Measurements from ENCODE around the gene HDAC5.
"Not testable (repeated sequence)": the region's sequence is repeated elsewhere in the genome, so short reads cannot be mapped to it uniquely, and the experiment has no call there.

Gene HDAC5

GRCh38 chr17:44134752-44135568 lies 11.5 kb upstream of the HDAC5 start:
- Histone ChIP-seq H3K4me3 (ENCODE audit: low read depth in 1 of 2, low read length in 1 of 2) (no peak overlapping the region), H3K27me3 (peaks cover 19% of the 10 kb centered on the region), H3K4me1 (ENCODE audit: control insufficient read depth in 1 of 2, insufficient read depth in 1 of 2, low read depth in 1 of 2, low read length in 1 of 2) (peaks cover 12 to 21% of the 10 kb centered on the region in 2 experiments), H3K27ac (no peak overlapping the region), H3K36me3 (no peaks in the 10 kb centered on the region), H3K9me3 (no peaks in the 10 kb centered on the region)
- TF ChIP-seq CTCF (IDR thresholded peaks at IDR 0.05) = no peak

- no peak for TF ChIP-seq CTCF (IDR thresholded peaks at IDR 0.05)
- Histone ChIP-seq H3K9me3 (no peaks in the 10 kb centered on the region), H3K27ac (peak overlapping the region; percentile 40)
These were observed 10.6 kb upstream of the HDAC5 start for GRCh38 chr17:44133918-44134476.

GRCh38 chr17:44132275-44132821 lies 8.9 kb upstream of the HDAC5 start:
- Histone ChIP-seq H3K36me3 (no peaks in the 10 kb centered on the region), H3K9me3 (no peaks in the 10 kb centered on the region), H3K4me1 (ENCODE audit: control insufficient read depth in 1 of 2, insufficient read depth in 1 of 2, low read depth in 1 of 2, low read length in 1 of 2) (peaks cover 12 to 21% of the 10 kb centered on the region in 2 experiments), H3K27ac (no peak overlapping the region), H3K4me3 (ENCODE audit: low read depth in 1 of 2, low read length in 1 of 2) (no peak overlapping the region), H3K27me3 (no peaks in the 10 kb centered on the region)
- TF ChIP-seq CTCF (IDR thresholded peaks at IDR 0.05) = no peak

More at GRCh38 chr17:44133918-44134476, 10.6 kb upstream of the HDAC5 start:
- Histone ChIP-seq H3K36me3 (no peaks in the 10 kb centered on the region), H3K4me1 (ENCODE audit: control insufficient read depth in 1 of 2, insufficient read depth in 1 of 2, low read depth in 1 of 2, low read length in 1 of 2) (peaks cover 12 to 21% of the 10 kb centered on the region in 2 experiments), H3K4me3 (ENCODE audit: low read depth in 1 of 2, low read length in 1 of 2) (no peak overlapping the region), H3K27me3 (peaks cover 16% of the 10 kb centered on the region)

- H3K36me3 ChIP-seq; H3K4me3 ChIP-seq (ENCODE audit: low read depth in 1 of 2, low read length in 1 of 2); H3K27me3 ChIP-seq; H3K9me3 ChIP-seq; H3K27ac ChIP-seq: not testable (repeated sequence)
- H3K4me1 ChIP-seq (ENCODE audit: control insufficient read depth in 1 of 2, insufficient read depth in 1 of 2, low read depth in 1 of 2, low read length in 1 of 2) = peaks cover 12 to 21% of the 10 kb centered on the region in 2 experiments
These were observed 7.9 kb upstream of the HDAC5 start for GRCh38 chr17:44131372-44131771.

- Histone ChIP-seq H3K27me3 (no peaks in the 10 kb centered on the region), H3K4me3 (ENCODE audit: low read depth in 1 of 2, low read length in 1 of 2) (no peak overlapping the region), H3K36me3 (no peaks in the 10 kb centered on the region), H3K9me3 (no peaks in the 10 kb centered on the region), H3K4me1 (ENCODE audit: control insufficient read depth in 1 of 2, insufficient read depth in 1 of 2, low read depth in 1 of 2, low read length in 1 of 2) (peaks cover 12 to 21% of the 10 kb centered on the region in 2 experiments), H3K27ac (no peak overlapping the region)
- no peak for TF ChIP-seq CTCF (IDR thresholded peaks at IDR 0.05)
These were observed 7.4 kb upstream of the HDAC5 start for GRCh38 chr17:44130693-44131349.
